GM12891 (cell line): Measurements from ENCODE around the gene PLA2G2D. TPM values are rescaled to one million over a fixed set of nuclear protein-coding genes. Genes with fewer than 3 reads are reported as not detected.

Source experiments
- DNase-seq: peaks from one replicate; pipeline ENCODE4 v3.0.0; 2011; ENCODE audit warnings: low spot score; ENCODE audit not compliant: insufficient read length
- FAIRE-seq: peaks from 2 replicates; lab custom pipeline; 2011; peaks lifted over from hg19 to GRCh38; lab: Jason Lieb, UNC
- PAX5 ChIP-seq: IDR thresholded peaks from 2 replicates; pipeline ENCODE4 v1.6.1; 2011; ENCODE audit warnings: low read length, moderate library complexity, mild to moderate bottlenecking; ENCODE audit not compliant: insufficient read depth, severe bottlenecking
- POLR2A ChIP-seq: IDR thresholded peaks from 2 replicates; pipeline ENCODE4 v1.6.1; 2011; ENCODE audit warnings: low read depth, low read length, control low read depth
- POLR2AphosphoS5 ChIP-seq: IDR thresholded peaks from 2 replicates; pipeline ENCODE4 v1.6.1; 2011; ENCODE audit warnings: low read depth, low read length, control low read depth
- POU2F2 ChIP-seq: IDR thresholded peaks from 2 replicates; pipeline ENCODE4 v1.6.1; 2011; ENCODE audit warnings: low read depth, mild to moderate bottlenecking, control low read depth, low read length, moderate library complexity
- SPI1 ChIP-seq: IDR thresholded peaks from 2 replicates; pipeline ENCODE4 v1.6.1; 2011; ENCODE audit warnings: low read depth, low read length, control low read depth
- TAF1 ChIP-seq: IDR thresholded peaks from 2 replicates; pipeline ENCODE4 v1.6.1; 2011; ENCODE audit warnings: low read depth, low read length, control low read depth
- polyA plus RNA-seq: library from polyadenylated mRNA; unstranded; fragments of >200 nt; gene quantifications from one replicate; pipeline ENCODE4 v1.2.1, GENCODE V29; 2012; ENCODE audit warnings: low read depth, missing spikeins, inconsistent platforms; ENCODE audit not compliant: missing spikeins

PLA2G2D gene
- 0.22 TPM for polyA plus RNA-seq

GRCh38 chr1:20119347-20119746 lies at the start of gene PLA2G2D:
PLA2G2D (minus strand) TSS chr1:20119536; CDS start chr1:20119498, 38 bp downstream.
- DNase-seq (no peak), FAIRE-seq (peak; percentile 61)
- TF ChIP-seq SPI1, result peak; percentile 82
- TF ChIP-seq POU2F2, result no peak
- no peak for TF ChIP-seq POLR2A
- TF ChIP-seq POLR2AphosphoS5, result no peak
- no peak for TF ChIP-seq TAF1

- no peak for DNase-seq
- TF ChIP-seq PAX5, result no peak
- no peak for TF ChIP-seq POLR2A
- TF ChIP-seq POU2F2, result no peak
- no peak for TF ChIP-seq TAF1
- TF ChIP-seq SPI1, result no peak
- TF ChIP-seq POLR2AphosphoS5, result no peak
- FAIRE-seq, result no peak
These were observed 49.5 kb upstream of the PLA2G2D start for GRCh38 chr1:20168564-20169491.

- DNase-seq (no peak), FAIRE-seq (no peak)
These were observed 47.8 kb upstream of the PLA2G2D start for GRCh38 chr1:20167126-20167525.

GRCh38 chr1:20166051-20166450 lies 46.7 kb upstream of the PLA2G2D start:
- FAIRE-seq, result no peak
- TF ChIP-seq POU2F2, result no peak
- TF ChIP-seq POLR2AphosphoS5, result no peak
- TF ChIP-seq PAX5, result no peak
- TF ChIP-seq SPI1, result no peak
- no peak for TF ChIP-seq TAF1
- no peak for TF ChIP-seq POLR2A

More at GRCh38 chr1:20167126-20167525, 47.8 kb upstream of the PLA2G2D start:
- TF ChIP-seq TAF1, result no peak
- no peak for TF ChIP-seq POLR2A
- no peak for TF ChIP-seq PAX5
- no peak for TF ChIP-seq POU2F2
- no peak for TF ChIP-seq SPI1
- no peak for TF ChIP-seq POLR2AphosphoS5

GRCh38 chr1:20165522-20165951 lies 46.2 kb upstream of the PLA2G2D start:
- FAIRE-seq (peak; percentile 68), DNase-seq (no peak)
- no peak for TF ChIP-seq POLR2AphosphoS5
- no peak for TF ChIP-seq POLR2A
- TF ChIP-seq TAF1, result no peak
- no peak for TF ChIP-seq PAX5
- no peak for TF ChIP-seq POU2F2
- TF ChIP-seq SPI1, result no peak

More at GRCh38 chr1:20166051-20166450, 46.7 kb upstream of the PLA2G2D start:
- DNase-seq, result no peak

- TF ChIP-seq POLR2A (no peak), PAX5 (no peak), POU2F2 (no peak), TAF1 (no peak), SPI1 (no peak), POLR2AphosphoS5 (no peak)
- FAIRE-seq (no peak), DNase-seq (no peak)
These were observed 45.4 kb upstream of the PLA2G2D start for GRCh38 chr1:20164694-20165202.

- FAIRE-seq (no peak), DNase-seq (no peak)
- no peak for TF ChIP-seq TAF1
These were observed 40.7 kb upstream of the PLA2G2D start for GRCh38 chr1:20160034-20160433.

GRCh38 chr1:20158358-20159070 lies 39.2 kb upstream of the PLA2G2D start:
- no peak for DNase-seq
- TF ChIP-seq TAF1 (no peak), POLR2A (no peak), SPI1 (no peak), POU2F2 (no peak), PAX5 (no peak), POLR2AphosphoS5 (no peak)
- no peak for FAIRE-seq
